Endodermal cell (in vitro differentiated cells): ENCODE data around the gene USP21. TPM values are rescaled to one million over a fixed set of nuclear protein-coding genes. Genes with fewer than 3 reads are reported as not detected.
"Not testable (repeated sequence)": the region's sequence is repeated elsewhere in the genome, so short reads cannot be mapped to it uniquely, and the experiment has no call there.

Source experiments
- DNase-seq: peaks from one replicate; pipeline ENCODE4 v3.0.0-alpha.2; 2017
- H3K27ac ChIP-seq: 2 replicates; pipeline ENCODE4 v1.5.1; 2013; ENCODE audit warnings: mild to moderate bottlenecking, low read depth, low read length, moderate library complexity
- H3K27me3 ChIP-seq: 2 replicates; pipeline ENCODE4 v1.6.1; 2013; ENCODE audit warnings: mild to moderate bottlenecking, low read length, moderate library complexity; ENCODE audit not compliant: insufficient read depth, control insufficient read depth, poor library complexity, severe bottlenecking
- H3K36me3 ChIP-seq: 2 replicates; pipeline ENCODE4 v1.7.0; 2013; ENCODE audit warnings: mild to moderate bottlenecking, low read length, moderate library complexity; ENCODE audit not compliant: control insufficient read depth, insufficient read depth
- H3K4me1 ChIP-seq: one replicate; pipeline ENCODE4 v1.7.0; 2013; ENCODE audit warnings: low read length; ENCODE audit not compliant: control insufficient read depth, insufficient read depth
- H3K4me3 ChIP-seq: 2 replicates; pipeline ENCODE4 v1.5.1; 2013; ENCODE audit warnings: mild to moderate bottlenecking, low read length, moderate library complexity
- H3K9ac ChIP-seq: 2 replicates; pipeline ENCODE4 v1.6.1; 2013; ENCODE audit warnings: mild to moderate bottlenecking, low read length, moderate library complexity; ENCODE audit not compliant: poor library complexity, severe bottlenecking; ENCODE audit errors: extremely low read depth
- H3K9me3 ChIP-seq: 2 replicates; pipeline ENCODE4 v1.6.1; 2013; ENCODE audit warnings: mild to moderate bottlenecking, low read length, moderate library complexity; ENCODE audit not compliant: control insufficient read depth
- H3K27ac Mint-ChIP-seq: 2 replicates; pipeline ENCODE4 v1.8.0; 2020; ENCODE audit warnings: mixed read lengths
- H3K27me3 Mint-ChIP-seq: 2 replicates; pipeline ENCODE4 v1.8.0; 2021; ENCODE audit warnings: mild to moderate bottlenecking, mixed read lengths; ENCODE audit not compliant: insufficient read depth
- H3K36me3 Mint-ChIP-seq: 2 replicates; pipeline ENCODE4 v1.8.0; 2020; ENCODE audit warnings: low read depth, mixed read lengths
- H3K4me1 Mint-ChIP-seq: 2 replicates; pipeline ENCODE4 v1.8.0; 2020; ENCODE audit warnings: mixed read lengths
- H3K4me3 Mint-ChIP-seq: 2 replicates; pipeline ENCODE4 v1.8.0; 2020; ENCODE audit warnings: mild to moderate bottlenecking, moderate library complexity, mixed read lengths
- H3K9me3 Mint-ChIP-seq: 2 replicates; pipeline ENCODE4 v1.8.0; 2020; ENCODE audit warnings: mild to moderate bottlenecking, mixed read lengths
- CTCF ChIP-seq: fragments of 200-600 bp; sonication (generic); conservative IDR thresholded peaks from 2 replicates; pipeline ENCODE4 v1.5.0; 2021; ENCODE audit warnings: antibody characterized with exemption, mild to moderate bottlenecking
- WGBS, 2 experiments: methylation state at CpG; one replicate each; pipeline versions ENCODE4 v1.1.5 to v1.1.7; 2013; ENCODE audit warnings: missing lambda C conversion rate in 2 of 2, mixed read lengths in 1 of 2; ENCODE audit not compliant: insufficient coverage in 1 of 2, insufficient read length in 1 of 2; 5-methylcytosine and 5-hydroxymethylcytosine counted together
- total RNA-seq, 2 donors: library from RNA; stranded (reverse); fragmentation: NEBNext Ultra II Directional in 1 of 2; extraction: Animal tissue kit (Norgen Biotek cat#: 25700) in 1 of 2; gene quantifications; 2 replicates in 1 of 2; 3 replicates in 1 of 2; pipeline ENCODE4 v1.2.1, GENCODE V29; 2021

The USP21 gene
- total RNA-seq, 2 donors from 2014 or later, result 26.7 to 39.7 TPM

- H3K36me3 ChIP-seq, result peaks cover 16% of the 10 kb centered on the region
- no peak for DNase-seq
- peaks cover 22% of the 10 kb centered on the region for H3K4me1 Mint-ChIP-seq
- H3K4me3 Mint-ChIP-seq, result no peak overlapping the region
- H3K9me3 ChIP-seq, result no peaks in the 10 kb centered on the region
- no peaks in the 10 kb centered on the region for H3K9me3 Mint-ChIP-seq
- no peaks in the 10 kb centered on the region for H3K27me3 ChIP-seq
- H3K27me3 Mint-ChIP-seq, result no peaks in the 10 kb centered on the region
- H3K4me1 ChIP-seq, result peaks cover 8% of the 10 kb centered on the region
- H3K27ac Mint-ChIP-seq, result no peak overlapping the region
- TF ChIP-seq CTCF, result no peak
- no peak overlapping the region for H3K4me3 ChIP-seq
- H3K9ac ChIP-seq, result no peak overlapping the region
- H3K27ac ChIP-seq, result no peak overlapping the region
- 90 to 95% methylated on average over 12 of the region's 12 CpGs for WGBS, 2 experiments
- H3K36me3 Mint-ChIP-seq, result peaks cover 15% of the 10 kb centered on the region
These were observed 44.1 kb upstream of the USP21 start for GRCh38 chr1:161115132-161115711.

- H3K9me3 ChIP-seq, H3K27ac ChIP-seq, H3K27me3 ChIP-seq, H3K4me3 ChIP-seq, H3K27ac Mint-ChIP-seq, H3K9ac ChIP-seq, H3K4me1 ChIP-seq, H3K27me3 Mint-ChIP-seq, DNase-seq, H3K9me3 Mint-ChIP-seq: not testable (repeated sequence)
- 90 to 94% methylated on average over 5 to 6 of the region's 6 CpGs for WGBS, 2 experiments
- Mint-ChIP-seq H3K4me1 (peaks cover 22% of the 10 kb centered on the region), H3K4me3 (peak overlapping the region; percentile 96), H3K36me3 (peaks cover 19% of the 10 kb centered on the region)
- peaks cover 23% of the 10 kb centered on the region for H3K36me3 ChIP-seq
These were observed 43.3 kb upstream of the USP21 start for GRCh38 chr1:161115961-161116360.

- peaks cover 22% of the 10 kb centered on the region for H3K4me1 Mint-ChIP-seq
- H3K27ac ChIP-seq, result peak within 1 kb of the TSS; percentile 78
- no peaks in the 10 kb centered on the region for H3K27me3 Mint-ChIP-seq
- H3K9me3 Mint-ChIP-seq, result no peaks in the 10 kb centered on the region
- peak within 1 kb of the TSS; percentile 96 for H3K4me3 Mint-ChIP-seq
- H3K4me3 ChIP-seq, result peak within 1 kb of the TSS; percentile 99
- peaks cover 38% of the 10 kb centered on the region for H3K36me3 Mint-ChIP-seq
- peaks cover 8% of the 10 kb centered on the region for H3K4me1 ChIP-seq
- no peaks in the 10 kb centered on the region for H3K27me3 ChIP-seq
- H3K9ac ChIP-seq, result peak within 1 kb of the TSS; percentile 87
- no peaks in the 10 kb centered on the region for H3K9me3 ChIP-seq
- no peak for TF ChIP-seq CTCF
- peaks cover 43% of the 10 kb centered on the region for H3K36me3 ChIP-seq
- DNase-seq, result peak; percentile 97
- peak within 1 kb of the TSS; percentile 98 for H3K27ac Mint-ChIP-seq
- 0% methylated on average over 19 to 58 of the region's 58 CpGs for WGBS, 2 experiments
These were observed 41.3 kb upstream of the USP21 start, which contains the start of the genes NIT1 and PFDN2 for GRCh38 chr1:161117759-161118581. Gene NIT1 (plus strand): TSS chr1:161118105. CDS start chr1:161118177, 72 bp downstream. Gene PFDN2 (minus strand): TSS chr1:161118037. CDS start chr1:161118026, 11 bp downstream.
